H1 (cell line): Measurements from ENCODE around the gene BTBD9. TPM values are rescaled to one million over a fixed set of nuclear protein-coding genes. Genes with fewer than 3 reads are reported as not detected.
A peak's percentile ranks its signal among the peaks of the same experiment; 100 is the strongest.

Experiments
- CTCF ChIA-PET: fragments of 300-600 bp; sonication (Branson Sonifier 250); formaldehyde crosslinking; loops from one replicate; lab custom pipeline; 2021; ENCODE audit not compliant: partially characterized antibody; lab: Charles Lee
- POLR2A ChIA-PET: fragments of 300-600 bp; sonication (Branson Sonifier 250); formaldehyde crosslinking; loops from one replicate; lab custom pipeline; 2021; ENCODE audit warnings: inconsistent platforms; ENCODE audit not compliant: partially characterized antibody; lab: Charles Lee
- DNase-seq, 2 experiments: peaks; one replicate each; pipeline versions ENCODE4 v3.0.0 to v3.0.0-alpha.2; 2010 to 2022; ENCODE audit warnings: low spot score in 2 of 2, low read depth in 1 of 2, mixed read lengths in 1 of 2
- FAIRE-seq: peaks from 2 replicates; lab custom pipeline; 2011; peaks lifted over from hg19 to GRCh38; lab: Jason Lieb, UNC
- H2AFZ ChIP-seq: 2 replicates; pipeline ENCODE4 v1.8.1; 2012; ENCODE audit warnings: low read length, inconsistent platforms
- H2AK5ac ChIP-seq: 2 replicates; pipeline ENCODE4 v1.6.1; 2013; ENCODE audit warnings: low read depth, low read length
- H2BK120ac ChIP-seq: replicated peaks from 2 replicates; pipeline ENCODE3; 2013; ENCODE audit warnings: low read depth, low read length, inconsistent platforms
- H2BK12ac ChIP-seq: 2 replicates; pipeline ENCODE4 v1.6.1; 2013; ENCODE audit warnings: low read depth, low read length
- H2BK15ac ChIP-seq: 2 replicates; pipeline ENCODE4 v1.6.1; 2013; ENCODE audit warnings: low read length
- H2BK20ac ChIP-seq: 2 replicates; pipeline ENCODE4 v1.6.1; 2013; ENCODE audit warnings: low read length
- H2BK5ac ChIP-seq: 2 replicates; pipeline ENCODE4 v1.6.1; 2013; ENCODE audit warnings: low read depth, low read length
- H3K14ac ChIP-seq: 2 replicates; pipeline ENCODE4 v1.6.1; 2013; ENCODE audit warnings: inconsistent platforms; ENCODE audit not compliant: insufficient read length
- H3K18ac ChIP-seq: 2 replicates; pipeline ENCODE4 v1.6.1; 2013; ENCODE audit warnings: low read length; ENCODE audit errors: extremely low read depth
- H3K23ac ChIP-seq: 2 replicates; pipeline ENCODE4 v1.6.1; 2013; ENCODE audit warnings: inconsistent platforms; ENCODE audit not compliant: insufficient read length
- H3K23me2 ChIP-seq: 2 replicates; pipeline ENCODE4 v1.6.1; 2013; ENCODE audit warnings: low read depth, low read length
- H3K27ac ChIP-seq: 2 replicates; pipeline ENCODE4 v1.6.1; 2011; ENCODE audit warnings: low read depth, low read length, inconsistent platforms
- H3K27me3 ChIP-seq, 4 experiments: replicated peaks in 1 of 4; 1 replicate in 1 of 4; 2 replicates in 3 of 4; pipeline versions ENCODE4 v1.6.1 to v1.8.1; 2011 to 2013; ENCODE audit warnings: low read length in 3 of 4, mild to moderate bottlenecking in 3 of 4, inconsistent platforms in 2 of 4, mixed read lengths in 2 of 4, moderate library complexity in 1 of 4; ENCODE audit not compliant: control insufficient read depth in 3 of 4, insufficient read depth in 3 of 4; ENCODE audit errors: extremely low read depth in 1 of 4
- H3K36me3 ChIP-seq, 4 experiments: 2 replicates each; pipeline versions ENCODE4 v1.6.1 to v1.8.1; 2011 to 2013; ENCODE audit warnings: mild to moderate bottlenecking in 4 of 4, low read length in 3 of 4, moderate library complexity in 2 of 4, control low read depth in 1 of 4, inconsistent platforms in 1 of 4; ENCODE audit not compliant: insufficient read depth in 4 of 4, control insufficient read depth in 2 of 4
- H3K4ac ChIP-seq: replicated peaks from 2 replicates; pipeline ENCODE3; 2013; ENCODE audit warnings: low read length, low read depth, mixed read lengths, inconsistent platforms; ENCODE audit not compliant: insufficient read length
- H3K4me1 ChIP-seq, 4 experiments: replicated peaks in 1 of 4; 1 replicate in 1 of 4; 2 replicates in 3 of 4; pipeline versions ENCODE4 v1.6.1 to v1.8.1; 2011 to 2013; ENCODE audit warnings: low read length in 3 of 4, inconsistent platforms in 2 of 4, mixed read lengths in 1 of 4; ENCODE audit not compliant: insufficient read depth in 4 of 4, control insufficient read depth in 3 of 4
- H3K4me2 ChIP-seq, 2 experiments: 2 replicates each; pipeline versions ENCODE4 v1.6.1 to v1.8.1; 2011 to 2013; ENCODE audit warnings: low read depth in 2 of 2, low read length in 2 of 2, control low read depth in 1 of 2, inconsistent platforms in 1 of 2, mild to moderate bottlenecking in 1 of 2; ENCODE audit not compliant: insufficient read depth in 1 of 2
- H3K4me3 ChIP-seq, 4 experiments: fragments of 200-600, 300-600 bp in 1 of 4; sonication (generic), shearing (Covaris generic), sonication (Bioruptor Twin) in 1 of 4; 2 replicates each; pipeline versions ENCODE4 v1.5.1 to v1.8.1; 2011 to 2016; ENCODE audit warnings: low read length in 4 of 4, low read depth in 3 of 4, control low read depth in 2 of 4, inconsistent platforms in 2 of 4, mild to moderate bottlenecking in 2 of 4, mixed read lengths in 1 of 4, moderate library complexity in 1 of 4; ENCODE audit not compliant: insufficient read depth in 2 of 4; ENCODE audit errors: extremely low read depth in 1 of 4
- H3K56ac ChIP-seq: replicated peaks from 2 replicates; pipeline ENCODE3; 2013; ENCODE audit warnings: low read depth, mild to moderate bottlenecking, mixed read lengths, low read length, inconsistent platforms; ENCODE audit not compliant: insufficient read length
- H3K79me1 ChIP-seq: 2 replicates; pipeline ENCODE4 v1.6.1; 2013; ENCODE audit warnings: low read depth, low read length, control low read depth
- H3K79me2 ChIP-seq, 2 experiments: 2 replicates each; pipeline versions ENCODE4 v1.6.1 to v1.8.1; 2012 to 2013; ENCODE audit warnings: low read length in 2 of 2, mild to moderate bottlenecking in 2 of 2, inconsistent platforms in 1 of 2; ENCODE audit not compliant: insufficient read depth in 2 of 2, control insufficient read depth in 1 of 2
- H3K9ac ChIP-seq, 4 experiments: replicated peaks in 1 of 4; 1 replicate in 1 of 4; 2 replicates in 3 of 4; pipeline versions ENCODE4 v1.6.1 to v1.8.1; 2011 to 2013; ENCODE audit warnings: low read depth in 3 of 4, low read length in 3 of 4, control low read depth in 2 of 4, mild to moderate bottlenecking in 2 of 4, moderate library complexity in 2 of 4, inconsistent platforms in 1 of 4; ENCODE audit errors: extremely low read depth in 1 of 4
- H3K9me3 ChIP-seq, 2 experiments: 2 replicates each; pipeline versions ENCODE4 v1.6.1 to v1.8.1; 2012 to 2013; ENCODE audit warnings: mild to moderate bottlenecking in 2 of 2, moderate library complexity in 2 of 2, control low read depth in 1 of 2, inconsistent platforms in 1 of 2, low read depth in 1 of 2, low read length in 1 of 2, mixed read lengths in 1 of 2; ENCODE audit not compliant: insufficient read depth in 2 of 2
- H4K20me1 ChIP-seq, 2 experiments: replicated peaks in 1 of 2; 2 replicates each; pipeline versions ENCODE3 to v1.8.1; 2011 to 2013; ENCODE audit warnings: inconsistent platforms in 2 of 2, low read length in 2 of 2, mild to moderate bottlenecking in 1 of 2; ENCODE audit not compliant: insufficient read depth in 2 of 2, control insufficient read depth in 1 of 2
- H4K5ac ChIP-seq: 2 replicates; pipeline ENCODE4 v1.6.1; 2013; ENCODE audit warnings: low read length, low read depth, mixed read lengths, inconsistent platforms; ENCODE audit not compliant: insufficient read length
- H4K8ac ChIP-seq: 2 replicates; pipeline ENCODE4 v1.8.0; 2013; ENCODE audit warnings: mild to moderate bottlenecking, moderate library complexity, low read length, inconsistent platforms; ENCODE audit not compliant: insufficient read depth; ENCODE audit errors: extremely low read depth
- H4K91ac ChIP-seq: replicated peaks from 2 replicates; pipeline ENCODE3; 2013; ENCODE audit warnings: low read length, mixed read lengths, inconsistent platforms; ENCODE audit not compliant: insufficient read length
- ASH2L ChIP-seq: fragments of 200-600, 300-600 bp; sonication (generic); IDR thresholded peaks from one replicate; pipeline ENCODE4 v1.7.1; 2017; ENCODE audit warnings: low read length
- ATF2 ChIP-seq: IDR thresholded peaks from 2 replicates; pipeline ENCODE4 v1.6.1; 2012; ENCODE audit warnings: low read length, inconsistent platforms
- FOSL1 ChIP-seq: IDR thresholded peaks from 2 replicates; pipeline ENCODE4 v1.6.1; 2011; ENCODE audit warnings: mild to moderate bottlenecking, low read depth, low read length, moderate library complexity; ENCODE audit not compliant: insufficient read depth
- RBBP5 ChIP-seq: IDR thresholded peaks from 2 replicates; pipeline ENCODE4 v1.7.1; 2012; ENCODE audit warnings: low read depth, mild to moderate bottlenecking, inconsistent platforms, low read length, moderate library complexity, borderline replicate concordance
- TAF7 ChIP-seq: optimal IDR thresholded peaks from 2 replicates; pipeline ENCODE3; 2011; ENCODE audit warnings: low read depth, mild to moderate bottlenecking, inconsistent platforms, low read length, moderate library complexity, borderline replicate concordance
- WGBS, 2 experiments: shearing (Covaris generic) in 1 of 2; methylation state at CpG; one replicate each; pipeline versions ENCODE4 v1.1.6 to v1.1.7; 2013 to 2015; ENCODE audit warnings: low lambda C conversion rate in 2 of 2, mixed read lengths in 2 of 2, inconsistent platforms in 1 of 2, low coverage in 1 of 2, missing lambda C conversion rate in 1 of 2; ENCODE audit not compliant: insufficient replicate concordance in 2 of 2, insufficient coverage in 1 of 2, insufficient read length in 1 of 2; ENCODE audit errors: extremely low coverage in 1 of 2, missing lambda C conversion rate in 1 of 2; 5-methylcytosine and 5-hydroxymethylcytosine counted together
- polyA plus RNA-seq, 7 experiments: library from polyadenylated mRNA; depleted of rRNA in 3 of 7; stranded (reverse) in 5 of 7; unstranded in 2 of 7; fragments of >200 nt in 5 of 7; fragments of 200-250 nt in 2 of 7; gene quantifications; 1 replicate in 5 of 7; 2 replicates in 1 of 7; 4 replicates in 1 of 7; pipeline versions ENCODE4 v1.2.1 to v1.2.3, GENCODE V29; 2011 to 2013; ENCODE audit warnings: missing spikeins in 2 of 7, mixed read lengths in 2 of 7
- total RNA-seq: library from RNA; stranded (reverse); fragmentation: NEBNext Ultra II Directional; extraction: Animal tissue kit (Norgen Biotek cat#: 25700); gene quantifications from 2 replicates; pipeline ENCODE4 v1.2.1, GENCODE V29; 2021

BTBD9 gene
- total and polyA plus RNA-seq, 2 of the 8 experiments (the other 6 are each of a cell fraction or from before 2014, with no cell fraction given) = 0.92 to 4.1 TPM

DNA sequence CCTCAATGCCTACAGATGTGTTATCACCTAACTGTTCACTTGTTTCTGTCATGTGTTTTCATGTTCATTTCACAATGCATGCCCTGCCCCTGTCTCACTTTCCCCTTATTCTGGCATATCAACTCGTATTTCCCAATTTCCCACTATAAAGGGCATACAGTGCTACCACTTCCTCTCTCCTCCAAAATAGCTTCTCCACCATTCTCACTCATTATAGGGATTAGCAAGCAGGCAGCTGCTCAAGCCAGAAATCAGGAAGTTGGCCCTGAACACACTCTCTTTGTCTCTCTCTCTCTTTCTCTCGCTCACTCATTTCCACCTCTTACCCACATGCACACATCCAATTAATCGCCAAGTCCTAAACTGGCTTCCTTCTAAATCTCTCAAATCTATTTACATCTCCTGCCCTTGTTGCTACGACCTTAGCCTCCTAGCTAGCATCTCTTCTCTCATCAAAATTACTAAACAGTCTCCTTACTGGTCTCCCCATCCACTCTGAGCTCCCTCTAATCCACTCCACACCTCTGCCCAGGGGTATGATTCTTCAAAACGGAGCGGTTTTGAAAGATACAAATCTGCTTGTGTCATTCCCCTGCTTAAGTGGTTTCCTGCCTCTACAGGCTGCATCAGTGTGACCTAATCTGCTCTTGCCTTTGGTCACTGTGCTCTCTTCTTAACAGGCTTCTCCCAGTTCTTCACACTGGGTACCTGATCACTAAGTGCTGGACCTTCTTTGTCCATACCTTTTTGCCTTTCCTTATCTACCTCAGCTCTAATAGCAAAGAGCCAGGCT lies 196.2 kb downstream of the BTBD9 start:
- POLR2A ChIA-PET = no interaction called here

More for the DNA sequence above, 196.2 kb downstream of the BTBD9 start:
- no peak overlapping the region for H3K4ac ChIP-seq
- no peak overlapping the region for H4K91ac ChIP-seq
- H3K36me3 ChIP-seq = no peaks in the 10 kb centered on the region
- no peak overlapping the region for H4K5ac ChIP-seq
- no peak overlapping the region for H3K14ac ChIP-seq
- no peak overlapping the region for H2BK15ac ChIP-seq
- no peaks in the 10 kb centered on the region for H3K27me3 ChIP-seq
- no peak overlapping the region for H2BK5ac ChIP-seq
- no peaks in the 10 kb centered on the region for H3K79me2 ChIP-seq
- no peaks in the 10 kb centered on the region for H3K79me1 ChIP-seq
- no peak overlapping the region for H3K18ac ChIP-seq
- no peak overlapping the region for H3K4me3 ChIP-seq
- no peak overlapping the region for H3K4me2 ChIP-seq
- no peak overlapping the region for H2BK20ac ChIP-seq
- no peak overlapping the region for H2BK120ac ChIP-seq
- CTCF ChIA-PET = interaction anchor here (1.1 kb wide), 1 partner anchor 9 kb away, joined by 4 read pairs; no protein-coding TSS in a partner anchor
- no peak for DNase-seq
- peak; percentile 36 for FAIRE-seq
- H3K23ac ChIP-seq = no peak overlapping the region
- WGBS, 2 experiments = 83 to 100% methylated on average over 2 to 6 of the region's 6 CpGs
- no peak overlapping the region for H4K8ac ChIP-seq
- H2AFZ ChIP-seq = no peak overlapping the region; the same call in 1 of the 2 replicates
- H3K27ac ChIP-seq = no peak overlapping the region
- H3K9ac ChIP-seq = no peak overlapping the region
- H2AK5ac ChIP-seq = no peak overlapping the region
- no peaks in the 10 kb centered on the region for H3K23me2 ChIP-seq
- H3K9me3 ChIP-seq = no peaks in the 10 kb centered on the region
- no peak overlapping the region for H2BK12ac ChIP-seq
- H3K56ac ChIP-seq = no peak overlapping the region
- no peaks in the 10 kb centered on the region for H4K20me1 ChIP-seq
- TF ChIP-seq FOSL1 (no peak), RBBP5 (no peak), ATF2 (no peak), TAF7 (no peak), ASH2L (no peak)
- TF ChIP-seq, all 59 proteins: peak for 0
- no peaks in the 10 kb centered on the region for H3K4me1 ChIP-seq
